Measurements from ENCODE around the gene SAP30BP. TPM values are rescaled to one million over a fixed set of nuclear protein-coding genes. Genes with fewer than 3 reads are reported as not detected.

Gene SAP30BP
- total RNA-seq, 1 donor from 2014 or later = 59.9 TPM

DNA sequence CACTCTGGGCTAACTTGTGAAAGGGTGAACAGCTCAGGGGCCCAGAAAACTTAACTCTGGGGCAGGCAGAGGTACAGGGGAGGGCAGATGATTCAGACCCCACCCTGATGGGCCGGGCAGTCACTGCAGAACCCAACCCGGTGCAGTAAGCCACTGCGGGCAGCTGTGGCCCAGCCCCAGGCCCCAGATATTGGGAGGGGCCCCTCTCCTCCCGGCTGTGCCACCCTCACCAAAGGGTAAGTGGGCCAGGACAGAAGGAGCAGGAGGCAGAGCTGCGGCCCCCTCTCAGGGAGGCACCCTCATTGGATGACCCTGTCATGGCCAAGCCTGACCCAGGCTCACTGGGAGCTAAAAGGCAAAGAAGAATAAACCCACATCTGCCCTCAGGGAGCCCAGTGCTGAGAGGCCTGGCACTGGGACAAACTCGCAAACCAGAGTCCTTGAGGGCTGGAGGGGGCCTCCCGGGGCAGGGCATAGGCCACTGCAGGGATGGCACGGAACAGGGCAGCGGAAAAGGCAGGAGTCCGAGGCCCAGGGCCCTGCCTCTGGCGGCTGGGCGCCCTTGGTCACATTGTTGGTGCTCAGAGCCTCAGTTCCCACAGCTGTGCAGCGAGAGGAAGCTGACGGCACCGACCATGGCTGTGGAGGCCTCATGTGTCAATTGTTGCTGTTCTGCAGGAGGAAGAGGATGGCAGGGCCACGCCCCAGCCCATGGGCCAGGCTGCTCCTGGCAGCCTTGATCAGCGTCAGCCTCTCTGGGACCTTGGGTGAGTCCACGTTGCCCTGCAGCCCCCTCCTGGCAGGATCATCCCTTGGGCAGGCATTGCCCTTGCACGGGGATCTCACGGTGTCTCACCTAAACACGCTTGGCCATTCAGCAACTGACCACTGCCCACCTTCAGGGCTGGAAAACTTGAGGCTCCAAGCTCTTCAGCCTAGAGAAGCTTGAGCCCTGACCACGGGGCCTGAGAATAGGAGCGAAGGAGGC lies 57.2 kb downstream of the SAP30BP start:
- H3K4me1 Mint-ChIP-seq (ENCODE audit: low read depth) = peaks cover 11% of the 10 kb centered on the region

DNA sequence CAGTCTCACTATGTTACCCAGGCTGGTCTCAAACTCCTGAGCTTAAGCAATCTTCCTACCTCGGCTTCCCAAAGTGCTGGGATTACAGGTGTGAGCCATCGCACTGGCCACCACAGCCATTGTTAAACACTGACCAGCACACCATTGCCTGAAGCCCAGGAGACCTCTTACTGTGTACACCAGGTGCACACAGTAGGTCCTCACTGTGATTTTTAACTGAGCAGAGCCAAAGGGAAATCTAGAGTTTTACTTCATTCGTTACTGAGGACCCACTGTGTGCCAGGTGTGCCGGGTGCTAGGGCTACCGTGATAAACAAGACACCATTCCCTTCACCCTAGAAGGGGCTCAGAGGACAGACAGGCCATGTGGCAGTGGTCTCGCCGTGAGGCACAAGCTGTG lies 58.4 kb downstream of the SAP30BP start:
- TF ChIP-seq CTCF (IDR thresholded peaks at IDR 0.05) = no peak
- Mint-ChIP-seq H3K36me3 (ENCODE audit: low read depth) (no peaks in the 10 kb centered on the region), H3K4me1 (ENCODE audit: low read depth) (peaks cover 10% of the 10 kb centered on the region), H3K9me3 (ENCODE audit: low read depth) (no peaks in the 10 kb centered on the region), H3K4me3 (ENCODE audit: unreplicated experiment) (no peak overlapping the region), H3K27ac (ENCODE audit: unreplicated experiment) (no peak overlapping the region), H3K27me3 (ENCODE audit: low read depth) (peaks cover 1% of the 10 kb centered on the region)
- DNase-seq (ENCODE audit: low spot score) = no peak

More for the DNA sequence above, 57.2 kb downstream of the SAP30BP start:
- Mint-ChIP-seq H3K36me3 (ENCODE audit: low read depth) (no peaks in the 10 kb centered on the region), H3K27me3 (ENCODE audit: low read depth) (peaks cover 7% of the 10 kb centered on the region), H3K27ac (ENCODE audit: unreplicated experiment) (no peak overlapping the region), H3K4me3 (ENCODE audit: unreplicated experiment) (no peak overlapping the region), H3K9me3 (ENCODE audit: low read depth) (no peaks in the 10 kb centered on the region)
- TF ChIP-seq CTCF (IDR thresholded peaks at IDR 0.05) = no peak
- no peak for DNase-seq (ENCODE audit: low spot score)

- H3K27me3 Mint-ChIP-seq (ENCODE audit: low read depth) = no peaks in the 10 kb centered on the region
- H3K27ac Mint-ChIP-seq (ENCODE audit: unreplicated experiment) = no peak overlapping the region
- no peaks in the 10 kb centered on the region for H3K9me3 Mint-ChIP-seq (ENCODE audit: low read depth)
- H3K4me1 Mint-ChIP-seq (ENCODE audit: low read depth) = peaks cover 4% of the 10 kb centered on the region
- DNase-seq (ENCODE audit: low spot score) = no peak
- H3K4me3 Mint-ChIP-seq (ENCODE audit: unreplicated experiment) = no peak overlapping the region
- no peaks in the 10 kb centered on the region for H3K36me3 Mint-ChIP-seq (ENCODE audit: low read depth)
- no peak for TF ChIP-seq CTCF (IDR thresholded peaks at IDR 0.05)
Measured at GRCh38 chr17:75727391-75727790, 60.3 kb downstream of the SAP30BP start.

DNA sequence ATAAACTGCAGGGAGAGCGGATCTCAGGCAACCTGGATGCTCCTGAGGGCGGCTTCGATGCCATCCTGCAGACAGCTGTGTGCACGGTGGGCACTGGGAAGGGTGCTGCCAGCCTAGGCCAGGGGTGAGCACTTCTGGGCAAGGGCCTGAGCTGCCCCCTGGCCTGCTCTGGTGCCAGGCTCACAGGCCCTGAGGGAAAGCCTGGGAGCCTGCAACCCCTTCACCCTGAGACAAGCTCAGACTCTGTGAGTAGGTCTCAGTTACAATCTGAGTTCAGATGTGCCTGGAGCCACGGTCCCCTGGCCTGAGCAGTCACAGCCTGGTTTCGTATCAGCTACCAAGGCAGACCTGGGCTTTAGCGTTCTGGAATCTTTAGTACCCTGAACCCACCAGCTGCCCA lies 62.2 kb downstream of the SAP30BP start:
- H3K27me3 Mint-ChIP-seq (ENCODE audit: low read depth) = no peaks in the 10 kb centered on the region
- H3K4me3 Mint-ChIP-seq (ENCODE audit: unreplicated experiment) = no peak overlapping the region
- H3K9me3 Mint-ChIP-seq (ENCODE audit: low read depth) = no peaks in the 10 kb centered on the region
- no peak for TF ChIP-seq CTCF (IDR thresholded peaks at IDR 0.05)
- DNase-seq (ENCODE audit: low spot score) = no peak
- H3K4me1 Mint-ChIP-seq (ENCODE audit: low read depth) = no peaks in the 10 kb centered on the region
- H3K27ac Mint-ChIP-seq (ENCODE audit: unreplicated experiment) = no peak overlapping the region
- no peaks in the 10 kb centered on the region for H3K36me3 Mint-ChIP-seq (ENCODE audit: low read depth)

DNA sequence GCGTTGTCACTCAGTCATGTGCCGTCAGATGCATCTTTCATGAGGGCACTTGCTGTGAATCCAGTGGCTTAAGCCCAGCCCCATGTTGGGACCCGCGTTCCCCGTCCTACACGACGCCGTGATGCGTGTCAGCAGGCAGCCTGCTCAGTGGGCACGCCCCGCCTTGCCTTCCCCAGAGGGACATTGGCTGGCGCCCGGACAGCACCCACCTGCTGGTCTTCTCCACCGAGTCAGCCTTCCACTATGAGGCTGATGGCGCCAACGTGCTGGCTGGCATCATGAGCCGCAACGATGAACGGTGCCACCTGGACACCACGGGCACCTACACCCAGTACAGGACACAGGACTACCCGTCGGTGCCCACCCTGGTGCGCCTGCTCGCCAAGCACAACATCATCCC lies 62.9 kb downstream of the SAP30BP start:
- Mint-ChIP-seq H3K27me3 (ENCODE audit: low read depth) (no peaks in the 10 kb centered on the region), H3K36me3 (ENCODE audit: low read depth) (no peaks in the 10 kb centered on the region), H3K4me3 (ENCODE audit: unreplicated experiment) (no peak overlapping the region), H3K4me1 (ENCODE audit: low read depth) (no peaks in the 10 kb centered on the region), H3K9me3 (ENCODE audit: low read depth) (no peaks in the 10 kb centered on the region), H3K27ac (ENCODE audit: unreplicated experiment) (no peak overlapping the region)
- TF ChIP-seq CTCF (IDR thresholded peaks at IDR 0.05) = no peak
- DNase-seq (ENCODE audit: low spot score) = peak; percentile 93
